ENCODE data around the gene REP15.
"Not testable (repeated sequence)": the region's sequence is repeated elsewhere in the genome, so short reads cannot be mapped to it uniquely, and the experiment has no call there.

The REP15 gene

DNA sequence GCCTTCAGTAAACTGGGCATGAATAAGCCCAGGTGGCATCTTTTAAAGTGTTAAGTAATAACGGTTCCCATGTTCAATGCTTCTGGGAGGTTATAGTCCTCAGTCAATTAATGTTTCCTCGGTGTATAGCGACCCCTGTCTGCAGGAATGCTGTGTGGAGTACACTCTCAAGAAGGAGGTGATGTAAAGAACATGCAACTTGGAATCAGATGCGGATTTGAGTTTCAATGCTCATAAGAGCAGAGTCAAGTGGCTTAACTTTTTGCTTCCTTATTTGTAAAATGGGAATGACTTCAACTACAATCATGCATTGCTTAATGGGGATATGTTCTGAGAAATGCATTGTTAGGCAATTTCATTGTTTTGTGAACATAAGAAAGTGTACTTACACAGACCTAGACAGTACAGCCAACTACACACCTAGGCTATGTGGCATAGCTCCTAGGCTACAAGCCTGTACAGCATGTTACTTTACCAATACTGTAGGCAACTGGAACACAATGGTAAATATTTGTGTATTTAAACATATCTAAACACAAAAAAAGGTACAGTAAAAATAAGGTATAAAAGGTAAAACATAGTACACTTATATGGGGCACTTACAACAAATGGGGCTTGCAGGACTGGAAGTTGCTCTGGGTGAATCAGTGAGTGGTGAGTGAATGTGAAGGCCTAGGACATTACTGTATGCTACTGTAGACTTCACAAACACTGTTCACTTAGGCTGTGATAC is 7.6 kb downstream of the REP15 start:
- peak; percentile 93 for FAIRE-seq

DNA sequence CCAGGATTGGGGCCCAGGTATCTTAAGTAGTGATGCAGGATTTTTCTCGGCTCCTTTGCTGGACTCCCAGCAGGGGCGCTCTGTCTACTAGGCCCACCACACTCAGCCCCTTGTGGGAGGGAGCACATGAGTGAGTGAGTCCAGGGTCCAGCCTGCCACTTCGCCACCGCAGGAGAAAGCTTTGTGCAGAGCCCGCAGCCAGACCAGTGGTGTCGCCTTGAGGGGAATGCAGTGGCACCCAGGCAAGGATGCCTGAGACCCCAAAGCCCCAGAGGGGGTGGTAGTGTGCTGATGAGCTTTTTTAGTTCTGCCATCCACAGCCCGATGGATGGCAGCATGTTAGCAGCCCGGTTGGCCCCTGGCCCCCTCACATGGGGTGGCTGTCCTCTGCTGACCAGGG is 9.0 kb downstream of the REP15 start:
- FAIRE-seq = no peak

DNA sequence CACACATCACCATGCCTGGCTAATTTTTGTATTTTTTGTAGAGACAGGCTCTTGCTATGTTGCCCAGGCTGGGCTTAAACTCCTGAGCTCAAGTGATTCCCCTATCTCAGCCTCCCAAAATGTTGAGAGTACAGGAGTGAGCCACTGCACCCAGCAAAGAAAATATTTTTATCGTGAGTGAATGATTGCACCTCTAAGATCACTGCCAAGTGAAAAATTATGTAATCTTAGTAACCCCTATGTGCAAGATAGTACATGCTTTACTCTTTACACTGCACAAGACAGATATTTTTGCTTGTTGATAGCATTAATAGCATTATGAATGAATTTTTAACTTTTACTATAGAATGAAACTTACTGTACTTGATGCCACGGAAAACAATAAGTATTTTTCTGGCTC is 11.0 kb downstream of the REP15 start:
- no peak for FAIRE-seq

DNA sequence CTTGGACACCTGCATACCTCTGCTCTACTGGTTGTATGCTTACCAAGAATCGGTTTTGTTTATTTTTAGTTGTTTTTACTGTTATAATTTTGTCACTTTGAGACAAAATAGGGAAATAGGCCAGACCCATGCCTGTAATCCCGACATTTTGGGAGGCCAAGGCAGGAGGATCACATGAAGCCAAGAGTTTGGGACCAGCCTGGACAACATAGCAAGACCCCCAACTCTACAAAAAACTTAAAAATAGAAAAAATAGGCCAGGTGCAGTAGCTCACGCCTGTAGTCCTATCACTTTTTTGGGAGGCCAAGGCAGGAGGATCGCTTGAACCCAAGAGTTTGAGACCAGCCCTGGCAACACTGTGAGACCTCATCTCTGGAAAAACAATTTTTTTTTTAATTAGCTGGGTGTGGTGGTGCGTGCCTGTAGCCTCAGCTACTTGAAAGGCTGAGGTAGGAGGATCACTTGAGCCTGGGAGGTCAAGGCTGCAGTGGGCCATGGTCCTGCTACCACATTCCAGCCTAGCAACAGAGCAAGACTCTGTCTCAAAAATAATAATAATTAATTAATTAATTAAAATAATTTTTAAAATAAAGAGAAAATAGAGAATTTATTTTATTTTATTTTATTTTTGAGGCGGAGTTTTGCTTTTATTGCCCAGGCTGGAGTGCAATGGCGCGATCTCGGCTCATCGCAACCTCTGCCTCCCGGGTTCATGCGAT is 13.1 kb downstream of the REP15 start:
- no peak for FAIRE-seq

DNA sequence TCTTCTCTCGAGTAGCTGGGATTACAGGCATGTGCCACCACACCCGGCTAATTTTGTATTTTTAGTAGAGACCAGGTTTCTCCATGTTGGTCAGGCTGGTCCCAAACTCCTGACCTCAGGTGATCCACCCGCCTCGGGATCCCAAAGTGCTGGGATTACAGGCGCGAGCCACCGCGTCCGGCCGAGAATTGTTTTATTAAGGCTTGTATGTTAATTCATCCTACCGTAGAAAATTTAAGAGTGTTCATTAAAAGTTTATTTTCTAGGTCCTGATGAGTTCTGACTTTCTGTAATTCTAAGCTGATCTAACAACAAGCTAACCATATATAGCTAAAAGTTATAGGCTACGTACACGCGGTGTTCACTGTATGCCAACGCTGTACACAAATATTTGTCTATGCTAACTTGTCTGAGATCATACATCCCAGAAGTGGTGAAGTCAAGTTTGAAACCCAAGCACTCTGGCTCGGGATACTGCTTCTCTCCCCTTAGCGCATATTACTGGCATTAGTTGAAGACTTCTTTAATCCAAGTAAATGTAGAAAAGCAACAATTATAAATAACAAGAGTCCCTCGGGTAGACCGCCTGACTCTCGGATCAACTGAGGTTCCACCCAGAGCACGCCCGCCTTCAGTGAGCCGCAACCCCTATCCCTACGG is 13.8 kb downstream of the REP15 start:
- FAIRE-seq = no peak

DNA sequence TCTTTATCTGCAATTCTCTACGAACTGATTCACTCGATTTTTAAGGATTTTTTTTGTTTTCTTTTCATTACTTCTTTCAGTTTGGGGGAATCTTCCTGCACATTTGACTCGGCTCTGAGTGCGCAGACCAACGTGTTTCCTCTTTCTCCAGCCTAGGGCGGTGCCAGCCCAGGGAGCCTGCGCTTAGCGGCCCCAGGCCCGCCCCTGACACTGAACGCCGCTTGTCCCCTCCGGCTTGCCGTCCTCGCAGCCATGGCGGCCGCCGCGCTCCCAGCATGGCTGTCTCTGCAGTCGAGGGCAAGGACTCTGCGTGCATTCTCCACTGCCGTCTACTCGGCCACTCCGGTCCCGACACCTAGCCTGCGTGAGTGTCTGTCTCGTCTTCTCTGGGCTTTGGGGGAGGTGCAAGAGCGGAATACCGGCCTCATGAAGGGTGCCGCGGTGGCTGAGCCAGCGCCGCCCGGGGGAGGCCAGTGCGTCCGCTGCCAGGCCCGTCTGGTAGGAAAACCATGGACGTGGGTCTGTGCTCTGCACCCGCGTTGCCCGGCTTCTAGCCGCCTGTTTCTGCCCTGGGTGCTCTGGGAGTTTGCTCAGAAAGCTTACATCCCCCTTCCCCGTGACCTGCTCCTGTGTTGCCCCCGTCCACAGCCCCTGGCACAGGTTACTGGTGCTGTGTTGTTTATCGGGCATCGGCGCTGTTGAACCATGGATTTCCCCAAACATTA is 14.5 kb downstream of the REP15 start, which contains the start of gene MRPS35:
Gene MRPS35 (plus strand): TSS at position 241 of the 725 bp plus-strand sequence. CDS start 12 bp downstream, at position 253.
- peak; percentile 80 for FAIRE-seq

DNA sequence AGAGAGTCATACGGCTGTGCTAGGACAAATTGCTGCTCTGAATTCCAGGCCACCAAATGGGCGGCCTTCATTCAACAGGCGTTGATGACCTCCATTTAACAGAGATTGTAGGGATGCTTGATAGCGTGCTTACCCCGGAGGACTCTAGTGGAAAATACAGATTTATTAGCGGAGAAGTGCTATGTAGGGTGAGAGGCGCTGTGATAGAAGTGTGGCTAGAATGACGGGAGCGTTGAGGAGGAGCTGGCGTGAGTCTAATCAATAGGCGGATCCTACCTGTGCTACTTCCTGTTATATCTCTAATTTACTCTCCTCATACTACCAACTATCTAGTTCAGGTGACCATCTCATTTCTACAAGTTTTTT is 15.1 kb downstream of the REP15 start:
- FAIRE-seq = no peak

DNA sequence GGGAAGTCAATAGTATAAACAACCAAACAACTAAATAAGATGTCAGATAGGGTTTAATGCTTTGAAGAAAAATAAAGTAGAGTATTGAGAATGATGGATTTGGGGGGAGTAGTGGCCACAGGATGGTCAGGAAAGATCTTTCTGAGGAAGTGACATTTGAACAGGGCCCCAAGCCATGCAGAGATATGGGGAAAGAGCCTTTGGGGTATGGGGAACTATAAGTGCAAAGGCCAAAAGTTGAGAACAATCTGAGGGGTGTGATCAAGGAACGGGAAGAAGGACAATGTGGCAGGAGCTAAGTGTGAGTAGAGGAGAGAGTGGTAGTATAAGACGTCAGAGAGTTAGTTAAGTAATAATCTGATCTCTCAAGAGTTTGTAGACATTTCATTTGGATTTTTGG is 15.7 kb downstream of the REP15 start:
- no peak for FAIRE-seq

DNA sequence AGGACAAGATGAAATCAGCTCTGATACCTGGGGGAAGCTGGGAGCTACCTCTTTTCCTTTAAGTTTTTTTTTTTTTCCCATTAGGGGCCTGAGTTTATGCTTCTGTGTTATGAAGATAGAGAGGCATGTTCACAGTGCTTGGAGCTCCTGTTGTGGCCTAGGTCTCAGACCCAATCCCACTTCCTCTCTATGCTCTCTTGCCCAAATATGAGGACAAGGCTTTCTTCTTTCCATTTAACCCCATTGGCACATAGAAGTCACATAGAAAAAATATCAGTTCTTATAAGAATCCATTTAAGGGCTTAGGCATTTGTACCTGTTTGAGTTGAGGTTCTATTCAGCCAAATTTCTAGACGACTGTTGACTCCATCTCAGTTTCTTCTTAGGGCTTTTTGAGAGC is 27.0 kb downstream of the REP15 start:
- FAIRE-seq = no peak

DNA sequence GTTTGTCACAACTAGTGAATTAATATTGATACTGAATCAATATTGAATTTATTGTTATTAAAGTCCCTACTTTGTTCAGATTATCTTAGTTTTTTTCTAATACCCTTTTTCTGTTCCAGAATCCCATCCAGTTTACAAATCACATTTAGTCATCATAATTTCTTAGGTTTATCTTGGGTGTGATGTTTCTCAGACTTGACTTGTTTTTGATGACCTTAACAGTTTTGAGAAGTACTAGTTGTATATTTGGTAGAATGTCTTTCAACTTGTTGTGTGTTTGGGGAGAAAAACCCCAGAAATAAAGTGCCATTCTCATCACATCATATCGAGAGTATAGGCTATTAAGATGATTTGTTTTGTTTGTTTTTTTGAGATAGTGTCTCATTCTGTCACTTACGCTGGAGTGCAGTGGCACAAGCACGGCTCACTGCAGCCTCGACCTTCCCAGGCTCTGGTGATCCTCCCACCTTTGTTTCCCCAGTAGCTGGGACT is 33.9 kb downstream of the REP15 start:
- peak; percentile 52 for FAIRE-seq

DNA sequence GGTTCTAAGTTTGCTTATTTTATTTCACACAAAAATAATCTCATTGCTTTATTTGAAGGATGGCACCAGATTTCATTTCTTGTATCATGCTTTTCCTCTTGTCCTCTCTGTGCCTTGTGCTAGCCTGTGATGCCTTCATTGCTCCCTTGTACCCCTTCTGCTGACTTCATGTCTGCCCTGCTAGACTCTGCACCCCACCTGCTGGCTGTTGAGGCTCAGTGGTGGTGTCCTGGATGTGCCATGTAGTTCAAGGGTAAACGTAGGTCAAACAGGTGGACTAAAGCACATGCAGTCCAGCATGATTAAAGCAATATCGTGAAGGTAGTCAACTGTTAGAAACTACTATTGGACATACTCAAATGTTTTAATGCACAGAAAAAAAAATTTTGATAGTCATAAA is 36.0 kb downstream of the REP15 start:
- no peak for FAIRE-seq

DNA sequence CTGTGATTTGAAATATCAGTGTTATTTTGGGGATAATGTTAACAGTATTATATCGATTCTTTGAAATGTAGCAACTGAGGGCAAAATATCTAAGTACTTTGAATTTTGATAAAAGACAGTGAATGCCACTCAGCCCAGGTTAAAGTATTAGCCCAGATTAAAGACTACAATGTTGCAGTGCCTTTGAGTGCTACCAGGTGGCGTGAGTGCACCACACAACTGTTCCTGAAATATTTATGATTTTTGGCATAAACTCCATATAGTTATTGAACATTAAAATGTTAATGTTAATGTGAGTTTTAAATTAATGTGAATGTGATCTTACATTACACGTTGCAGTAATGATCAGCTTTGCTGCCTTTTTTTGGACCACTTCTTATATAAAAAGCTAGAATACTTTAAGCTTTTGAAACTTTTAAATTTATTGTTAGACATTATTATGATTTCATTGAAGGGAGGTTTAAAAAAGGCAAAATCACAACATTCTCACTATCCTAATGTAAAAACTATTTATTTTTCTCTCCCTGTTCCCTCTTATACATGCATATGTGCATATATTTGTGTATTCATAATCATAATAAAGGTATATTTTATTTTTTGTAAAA is 36.9 kb downstream of the REP15 start:
- peak; percentile 90 for FAIRE-seq

DNA sequence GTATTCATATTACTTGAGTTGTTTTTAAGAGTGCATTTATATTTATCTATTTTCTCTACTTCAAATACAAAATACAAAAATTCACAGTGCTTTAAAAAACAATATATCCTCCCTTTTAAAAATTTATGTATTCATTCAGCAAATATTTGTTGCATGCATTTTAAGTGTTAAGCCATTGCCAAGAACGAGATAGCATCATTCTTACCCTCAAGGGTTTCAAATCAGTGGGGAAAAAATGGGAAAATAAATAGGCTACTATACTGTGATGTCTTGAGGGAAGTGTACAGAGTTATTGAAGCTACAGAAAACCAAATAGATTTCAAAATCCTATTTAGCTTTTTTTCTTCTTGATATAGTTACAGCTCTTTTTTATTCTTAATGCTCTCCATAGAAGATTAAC is 37.5 kb downstream of the REP15 start:
- FAIRE-seq = peak; percentile 60

DNA sequence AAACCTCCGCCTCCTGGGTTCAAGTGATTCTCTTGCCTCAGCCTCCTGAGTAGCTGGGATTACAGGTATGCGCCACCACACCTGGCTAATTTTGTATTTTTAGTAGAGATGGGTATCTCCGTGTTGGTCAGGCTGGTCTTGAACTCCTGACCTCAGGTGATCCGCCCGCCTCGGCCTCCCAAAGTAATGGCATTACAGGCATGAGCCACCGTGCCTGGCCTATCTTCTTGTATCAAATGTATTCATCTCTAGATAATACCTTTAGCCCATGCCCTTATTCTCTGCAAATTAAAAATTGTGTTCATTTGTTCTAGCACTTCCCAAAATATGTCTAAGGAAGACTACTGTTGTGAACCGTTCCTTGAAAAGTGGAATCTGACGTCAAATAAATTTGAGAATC is 38.1 kb downstream of the REP15 start:
- not testable (repeated sequence) for FAIRE-seq

DNA sequence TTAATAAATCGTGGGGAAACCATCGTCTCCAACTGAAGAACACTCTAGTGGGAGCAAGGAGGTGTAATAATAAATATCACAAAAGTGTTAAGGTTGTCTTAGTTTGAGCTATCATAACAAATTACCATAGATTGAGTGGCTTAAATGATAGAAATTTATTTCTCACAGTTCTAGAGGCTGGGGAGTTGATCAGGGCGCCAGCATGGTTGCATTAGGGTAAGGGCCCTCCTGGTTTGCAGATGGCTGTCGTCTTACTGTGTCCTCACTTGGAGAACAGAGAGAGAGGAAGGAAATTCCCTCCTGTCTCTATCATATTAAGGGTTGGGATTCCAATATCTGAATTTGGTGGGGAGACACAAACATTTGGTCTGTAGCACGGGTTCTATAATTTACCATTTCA is 47.4 kb downstream of the REP15 start:
- FAIRE-seq = no peak

DNA sequence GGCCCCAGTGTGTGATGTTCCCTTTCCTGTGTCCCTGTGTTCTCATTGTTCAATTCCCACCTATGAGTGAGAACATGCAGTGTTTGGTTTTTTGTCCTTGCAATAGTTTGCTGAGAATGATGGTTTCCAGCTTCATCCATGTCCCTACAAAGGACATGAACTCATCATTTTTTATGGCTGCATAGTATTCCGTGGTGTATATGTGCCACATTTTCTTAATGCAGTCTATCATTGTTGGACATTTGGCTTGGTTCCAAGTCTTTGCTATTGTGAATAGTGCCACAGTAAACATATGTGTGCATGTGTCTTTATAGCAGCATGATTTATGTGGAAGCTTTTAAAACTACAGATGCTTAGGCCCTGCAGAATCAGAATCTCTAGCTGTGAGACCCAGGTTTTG is 49.5 kb downstream of the REP15 start:
- FAIRE-seq = not testable (repeated sequence)

Data from G401.6 (cell line).